Endothelial cell (in vitro differentiated cells): ENCODE results near the gene NDRG4. TPM values are rescaled to one million over a fixed set of nuclear protein-coding genes. Genes with fewer than 3 reads are reported as not detected.

ENCODE experiments used
- DNase-seq: peaks from one replicate; pipeline ENCODE4 v3.0.0; 2021; ENCODE audit warnings: low spot score
- H3K27ac Mint-ChIP-seq: one replicate; pipeline ENCODE4 v1.8.0; 2021; ENCODE audit warnings: mixed read lengths, inconsistent platforms; ENCODE audit not compliant: unreplicated experiment
- H3K27me3 Mint-ChIP-seq: one replicate; pipeline ENCODE4 v1.8.0; 2021; ENCODE audit warnings: mild to moderate bottlenecking, moderate library complexity, mixed read lengths, inconsistent platforms; ENCODE audit not compliant: unreplicated experiment
- H3K36me3 Mint-ChIP-seq: one replicate; pipeline ENCODE4 v1.8.0; 2021; ENCODE audit warnings: mild to moderate bottlenecking, low read depth, mixed read lengths, inconsistent platforms; ENCODE audit not compliant: unreplicated experiment
- H3K4me1 Mint-ChIP-seq: one replicate; pipeline ENCODE4 v1.8.0; 2021; ENCODE audit warnings: mild to moderate bottlenecking, mixed read lengths, inconsistent platforms; ENCODE audit not compliant: unreplicated experiment
- H3K4me3 Mint-ChIP-seq: one replicate; pipeline ENCODE4 v1.8.0; 2021; ENCODE audit warnings: mild to moderate bottlenecking, mixed read lengths, inconsistent platforms; ENCODE audit not compliant: unreplicated experiment
- H3K9me3 Mint-ChIP-seq: one replicate; pipeline ENCODE4 v1.8.0; 2021; ENCODE audit warnings: mixed read lengths, inconsistent platforms; ENCODE audit not compliant: unreplicated experiment
- total RNA-seq: library from RNA; stranded (reverse); fragmentation: NEBNext Ultra II Directional; extraction: Animal tissue kit (Norgen Biotek cat#: 25700); gene quantifications from one replicate; pipeline ENCODE4 v1.2.1, GENCODE V29; 2021; ENCODE audit not compliant: unreplicated experiment
- TF ChIP-seq, protein P1 (sequence below): fragments of 200-600 bp; sonication (generic); IDR thresholded peaks from one replicate; pipeline ENCODE4 v1.5.0; 2021; ENCODE audit warnings: antibody characterized with exemption; ENCODE audit not compliant: unreplicated experiment

Gene NDRG4
- total RNA-seq, 1 donor from 2014 or later = 5.9 TPM

DNA sequence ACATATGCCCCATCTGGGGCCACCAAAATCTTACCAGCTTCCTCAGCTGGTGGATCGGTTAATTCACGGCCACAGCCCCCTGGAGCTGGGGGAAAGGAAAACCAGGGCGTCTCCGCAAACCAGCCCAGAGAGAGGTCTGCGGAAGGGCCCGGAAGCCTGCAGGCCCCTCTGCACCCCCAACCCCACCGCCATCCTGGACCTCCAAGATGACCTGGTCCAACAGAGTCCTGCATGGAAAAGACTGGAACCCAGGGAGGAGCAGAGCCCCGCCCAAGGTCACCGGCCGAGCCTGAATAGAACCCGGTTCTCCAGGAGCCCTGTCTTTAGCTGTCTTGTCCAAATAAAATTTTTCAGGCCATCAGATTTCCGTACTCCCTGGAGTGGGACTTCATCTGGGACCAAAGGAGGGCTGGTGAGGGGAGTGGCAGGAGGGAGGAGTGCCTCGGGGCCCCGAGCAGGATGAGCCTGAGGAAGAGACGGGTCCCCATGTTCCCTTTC lies 37.4 kb upstream of the NDRG4 start:
- Mint-ChIP-seq H3K9me3 (no peaks in the 10 kb centered on the region), H3K36me3 (no peaks in the 10 kb centered on the region), H3K4me3 (peak overlapping the region; percentile 47), H3K27ac (no peak overlapping the region), H3K27me3 (peaks cover 12% of the 10 kb centered on the region), H3K4me1 (peaks cover 4% of the 10 kb centered on the region)
- no peak for DNase-seq
- TF ChIP-seq, protein P1, sequence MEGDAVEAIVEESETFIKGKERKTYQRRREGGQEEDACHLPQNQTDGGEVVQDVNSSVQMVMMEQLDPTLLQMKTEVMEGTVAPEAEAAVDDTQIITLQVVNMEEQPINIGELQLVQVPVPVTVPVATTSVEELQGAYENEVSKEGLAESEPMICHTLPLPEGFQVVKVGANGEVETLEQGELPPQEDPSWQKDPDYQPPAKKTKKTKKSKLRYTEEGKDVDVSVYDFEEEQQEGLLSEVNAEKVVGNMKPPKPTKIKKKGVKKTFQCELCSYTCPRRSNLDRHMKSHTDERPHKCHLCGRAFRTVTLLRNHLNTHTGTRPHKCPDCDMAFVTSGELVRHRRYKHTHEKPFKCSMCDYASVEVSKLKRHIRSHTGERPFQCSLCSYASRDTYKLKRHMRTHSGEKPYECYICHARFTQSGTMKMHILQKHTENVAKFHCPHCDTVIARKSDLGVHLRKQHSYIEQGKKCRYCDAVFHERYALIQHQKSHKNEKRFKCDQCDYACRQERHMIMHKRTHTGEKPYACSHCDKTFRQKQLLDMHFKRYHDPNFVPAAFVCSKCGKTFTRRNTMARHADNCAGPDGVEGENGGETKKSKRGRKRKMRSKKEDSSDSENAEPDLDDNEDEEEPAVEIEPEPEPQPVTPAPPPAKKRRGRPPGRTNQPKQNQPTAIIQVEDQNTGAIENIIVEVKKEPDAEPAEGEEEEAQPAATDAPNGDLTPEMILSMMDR = no peak

DNA sequence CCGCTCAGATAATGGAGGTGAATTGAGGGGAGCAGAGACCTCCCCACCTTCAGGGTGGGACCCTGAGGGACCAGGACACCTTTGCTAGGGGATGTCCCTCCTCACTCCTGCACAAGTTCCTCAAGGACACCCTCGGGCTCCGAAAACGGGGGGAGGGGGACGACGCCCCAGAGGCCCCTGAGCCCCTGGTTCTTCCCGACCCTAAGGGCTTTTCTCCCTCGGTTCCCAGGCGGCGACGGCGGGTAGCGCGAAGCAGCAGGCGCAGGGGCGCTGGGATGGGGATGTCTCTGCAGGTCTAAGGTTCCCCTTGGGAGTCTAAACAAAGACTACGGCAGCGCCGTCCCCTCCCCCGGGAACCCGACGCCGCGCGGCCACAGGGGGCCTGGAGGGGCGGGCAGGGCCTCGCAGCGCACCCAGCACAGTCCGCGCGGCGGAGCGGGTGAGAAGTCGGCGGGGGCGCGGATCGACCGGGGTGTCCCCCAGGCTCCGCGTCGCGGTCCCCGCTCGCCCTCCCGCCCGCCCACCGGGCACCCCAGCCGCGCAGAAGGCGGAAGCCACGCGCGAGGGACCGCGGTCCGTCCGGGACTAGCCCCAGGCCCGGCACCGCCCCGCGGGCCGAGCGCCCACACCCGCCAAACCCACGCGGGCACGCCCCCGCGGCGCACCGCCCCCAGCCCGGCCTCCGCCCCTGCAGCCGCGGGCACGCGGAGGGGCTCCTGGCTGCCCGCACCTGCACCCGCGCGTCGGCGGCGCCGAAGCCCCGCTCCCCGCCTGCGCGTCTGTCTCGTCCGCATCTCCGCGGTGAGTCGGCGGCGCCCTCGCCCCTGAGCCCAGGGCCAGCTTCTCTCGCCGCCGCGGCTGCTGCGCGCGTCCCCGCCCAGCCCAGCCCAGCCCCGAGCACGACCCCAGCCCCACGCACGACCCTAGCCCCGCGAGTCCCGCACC lies 36.7 kb upstream of the NDRG4 start:
- H3K4me3 Mint-ChIP-seq = no peak overlapping the region
- TF ChIP-seq, protein P1 = no peak
- H3K27ac Mint-ChIP-seq = no peak overlapping the region
- H3K4me1 Mint-ChIP-seq = peaks cover 4% of the 10 kb centered on the region
- DNase-seq = peak; percentile 32
- peaks cover 12% of the 10 kb centered on the region for H3K27me3 Mint-ChIP-seq
- no peaks in the 10 kb centered on the region for H3K9me3 Mint-ChIP-seq
- H3K36me3 Mint-ChIP-seq = no peaks in the 10 kb centered on the region

DNA sequence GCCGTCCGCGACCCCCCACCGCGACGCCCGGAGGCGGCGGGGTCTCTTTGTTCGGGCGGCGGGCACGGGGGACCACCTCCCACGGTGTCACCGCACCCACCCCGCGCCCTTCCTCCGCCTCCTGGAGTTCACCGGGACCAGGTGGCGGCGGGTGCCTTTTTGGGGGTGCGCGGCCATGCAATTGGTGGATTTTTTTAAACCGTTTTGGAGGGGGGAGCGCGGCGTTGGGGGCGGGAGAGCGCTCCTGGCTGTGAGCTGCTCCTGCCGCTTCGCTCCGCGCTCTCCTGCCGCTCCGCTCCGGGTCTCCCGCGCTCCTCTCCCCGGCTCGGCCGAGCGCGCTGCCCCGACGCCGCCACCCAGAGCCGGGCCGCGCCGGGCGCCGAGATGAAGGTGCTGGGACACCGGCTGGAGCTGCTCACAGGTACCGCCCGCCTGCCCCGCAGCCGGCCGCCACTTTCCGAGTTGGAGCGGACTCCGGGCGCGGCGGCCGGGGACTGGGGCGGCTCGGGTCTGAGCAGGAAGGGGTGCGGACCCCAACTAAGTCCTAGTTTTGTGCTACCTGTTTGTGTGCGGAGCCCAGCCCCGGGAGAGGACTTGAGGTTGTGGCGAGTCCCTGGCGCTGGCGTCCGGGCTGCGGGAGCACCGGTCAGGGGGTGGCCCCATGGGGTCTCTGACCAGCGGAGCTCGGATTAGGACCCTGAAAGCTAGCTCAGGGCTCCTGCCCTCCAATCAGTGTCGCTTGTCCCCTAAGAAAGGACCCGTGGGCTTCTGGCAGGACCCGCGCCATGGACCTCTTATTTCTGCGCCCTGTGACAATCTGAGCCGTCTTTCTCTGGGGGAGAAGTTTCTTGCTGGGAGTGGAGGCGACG lies 35.7 kb upstream of the NDRG4 start:
- peaks cover 4% of the 10 kb centered on the region for H3K4me1 Mint-ChIP-seq
- TF ChIP-seq, protein P1 = no peak
- H3K9me3 Mint-ChIP-seq = no peaks in the 10 kb centered on the region
- H3K27ac Mint-ChIP-seq = no peak overlapping the region
- H3K36me3 Mint-ChIP-seq = no peaks in the 10 kb centered on the region
- peak overlapping the region; percentile 86 for H3K4me3 Mint-ChIP-seq
- DNase-seq = peak; percentile 43
- peaks cover 13% of the 10 kb centered on the region for H3K27me3 Mint-ChIP-seq

DNA sequence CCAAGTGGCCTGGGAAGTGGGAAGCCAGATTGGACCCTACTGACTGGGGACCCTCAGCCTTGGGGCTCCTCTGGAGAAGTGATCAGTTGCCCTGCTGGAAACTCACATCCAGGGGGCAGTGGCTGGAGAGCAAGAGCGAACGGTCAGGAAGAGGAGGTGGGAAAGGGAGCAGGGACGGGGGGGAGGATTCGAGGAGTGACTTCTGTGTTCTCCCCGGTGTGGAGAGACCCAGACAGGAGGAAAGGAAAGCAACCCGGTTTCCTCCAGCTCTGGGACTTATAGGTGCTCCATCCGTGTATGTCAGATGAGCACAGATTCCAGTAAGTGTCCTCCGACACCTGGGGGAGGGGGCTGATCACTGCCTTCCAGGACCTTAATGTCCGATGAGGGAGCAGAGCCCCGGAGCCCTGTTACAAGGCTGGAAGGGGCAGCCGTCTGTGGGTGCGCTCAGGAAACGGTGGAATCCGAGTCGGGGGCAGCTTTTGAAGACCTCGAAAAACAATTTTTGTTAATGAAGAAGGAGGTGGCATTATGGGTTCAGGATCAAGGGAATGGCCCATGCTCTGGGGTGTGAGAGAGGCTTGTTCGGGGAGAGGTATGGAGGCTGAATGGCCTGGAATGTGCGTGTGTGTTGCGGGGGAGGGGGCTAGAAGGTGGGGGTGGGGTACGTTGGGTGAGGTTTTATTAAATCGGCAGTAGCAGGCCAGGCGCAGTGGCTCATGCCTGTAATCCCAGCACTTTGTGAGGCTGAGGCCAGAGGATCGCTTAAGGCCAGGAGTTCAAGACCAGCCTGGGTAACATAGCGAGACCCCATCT lies 34.8 kb upstream of the NDRG4 start:
- Mint-ChIP-seq H3K4me3 (peak overlapping the region; percentile 86), H3K9me3 (no peaks in the 10 kb centered on the region), H3K27me3 (peaks cover 13% of the 10 kb centered on the region), H3K36me3 (no peaks in the 10 kb centered on the region), H3K27ac (no peak overlapping the region), H3K4me1 (peaks cover 4% of the 10 kb centered on the region)
- peak; percentile 46 for DNase-seq
- TF ChIP-seq, protein P1 = no peak
